ENCODE data around the gene MOV10. TPM values are rescaled to one million over a fixed set of nuclear protein-coding genes. Genes with fewer than 3 reads are reported as not detected.
"Not testable (repeated sequence)": the region's sequence is repeated elsewhere in the genome, so short reads cannot be mapped to it uniquely, and the experiment has no call there.

Gene MOV10
- polyA plus RNA-seq, 1 of the 3 experiments (the other 2 are of a cell fraction), result 87.4 TPM

DNA sequence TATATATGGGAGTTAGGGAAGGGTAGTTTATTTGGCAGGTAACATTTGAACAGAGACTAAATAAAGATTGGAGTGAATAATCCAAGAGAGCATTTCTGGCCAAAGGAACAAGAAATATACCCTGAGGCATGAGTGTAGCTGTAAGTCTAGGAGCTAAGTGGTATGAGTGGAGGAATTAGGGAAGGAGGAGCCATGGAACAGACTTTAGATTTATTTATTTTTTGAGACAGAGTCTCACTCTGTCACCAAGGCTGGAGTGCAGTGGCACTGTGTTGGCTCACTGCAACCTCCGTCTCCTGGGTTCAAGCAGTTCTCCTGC lies 36.4 kb upstream of the MOV10 start:
- peaks cover 93% of the 10 kb centered on the region for H3K79me2 ChIP-seq (ENCODE audit: insufficient read depth)
- no peak for DNase-seq
- H3K27me3 ChIP-seq (ENCODE audit: insufficient read depth), result no peaks in the 10 kb centered on the region
- no peak overlapping the region for H3K9ac ChIP-seq
- ChIA-PET CTCF (interaction anchor here (1.1 kb wide), 1 partner anchor 15 kb away, joined by 3 read pairs; no protein-coding TSS in a partner anchor), POLR2A (interaction anchor here (0.6 to 1.1 kb wide), 2 partner anchors 27 to 37 kb away, joined by 3 read pairs; no protein-coding TSS in a partner anchor)
- H3K9me2 ChIP-seq, result no peaks in the 10 kb centered on the region
- peak overlapping the region in 1 of 2 experiments; percentile 66; a peak in 1 of 4 replicates for H3K27ac ChIP-seq (ENCODE audit: low read depth in 2 of 2, low read length in 1 of 2)
- H3K9me3 ChIP-seq, result no peaks in the 10 kb centered on the region
- peaks cover 43% of the 10 kb centered on the region for H3F3A ChIP-seq (replicated peaks; ENCODE audit: insufficient read depth)
- H3K4me1 ChIP-seq (ENCODE audit: control insufficient read depth in 1 of 2, insufficient read depth in 2 of 2, low read depth in 1 of 2, low read length in 1 of 2), result peaks cover 2 to 14% of the 10 kb centered on the region in 2 experiments; a peak in 3 of 4 replicates
- H3K36me3 ChIP-seq (replicated peaks in 1 of 2; ENCODE audit: control insufficient read depth in 1 of 2, insufficient read depth in 2 of 2, low read length in 1 of 2), result peaks cover 1 to 3% of the 10 kb centered on the region in 2 experiments
- H2AFZ ChIP-seq (ENCODE audit: low read depth), result no peak overlapping the region
- no CpG with 5 or more reads among the region's 1 CpG for WGBS (ENCODE audit: low lambda C conversion rate)
- TF ChIP-seq MEF2A (IDR thresholded peaks at IDR 0.05; ENCODE audit: borderline replicate concordance, low read depth) (no peak), TCF12 (IDR thresholded peaks at IDR 0.05) (no peak), FOXM1 (IDR thresholded peaks at IDR 0.05; ENCODE audit: low read depth) (no peak), SIN3A (IDR thresholded peaks at IDR 0.05; ENCODE audit: borderline replicate concordance, low read depth, low read length) (no peak), EZH2phosphoT487 (IDR thresholded peaks at IDR 0.05; ENCODE audit: borderline replicate concordance, low read depth) (no peak), RFX5 (IDR thresholded peaks at IDR 0.05; ENCODE audit: low read length) (no peak)
- TF ChIP-seq, protein P1, sequence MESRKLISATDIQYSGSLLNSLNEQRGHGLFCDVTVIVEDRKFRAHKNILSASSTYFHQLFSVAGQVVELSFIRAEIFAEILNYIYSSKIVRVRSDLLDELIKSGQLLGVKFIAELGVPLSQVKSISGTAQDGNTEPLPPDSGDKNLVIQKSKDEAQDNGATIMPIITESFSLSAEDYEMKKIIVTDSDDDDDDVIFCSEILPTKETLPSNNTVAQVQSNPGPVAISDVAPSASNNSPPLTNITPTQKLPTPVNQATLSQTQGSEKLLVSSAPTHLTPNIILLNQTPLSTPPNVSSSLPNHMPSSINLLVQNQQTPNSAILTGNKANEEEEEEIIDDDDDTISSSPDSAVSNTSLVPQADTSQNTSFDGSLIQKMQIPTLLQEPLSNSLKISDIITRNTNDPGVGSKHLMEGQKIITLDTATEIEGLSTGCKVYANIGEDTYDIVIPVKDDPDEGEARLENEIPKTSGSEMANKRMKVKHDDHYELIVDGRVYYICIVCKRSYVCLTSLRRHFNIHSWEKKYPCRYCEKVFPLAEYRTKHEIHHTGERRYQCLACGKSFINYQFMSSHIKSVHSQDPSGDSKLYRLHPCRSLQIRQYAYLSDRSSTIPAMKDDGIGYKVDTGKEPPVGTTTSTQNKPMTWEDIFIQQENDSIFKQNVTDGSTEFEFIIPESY (IDR thresholded peaks at IDR 0.05; ENCODE audit: borderline replicate concordance, low read depth), result no peak
- TF ChIP-seq, protein P2, sequence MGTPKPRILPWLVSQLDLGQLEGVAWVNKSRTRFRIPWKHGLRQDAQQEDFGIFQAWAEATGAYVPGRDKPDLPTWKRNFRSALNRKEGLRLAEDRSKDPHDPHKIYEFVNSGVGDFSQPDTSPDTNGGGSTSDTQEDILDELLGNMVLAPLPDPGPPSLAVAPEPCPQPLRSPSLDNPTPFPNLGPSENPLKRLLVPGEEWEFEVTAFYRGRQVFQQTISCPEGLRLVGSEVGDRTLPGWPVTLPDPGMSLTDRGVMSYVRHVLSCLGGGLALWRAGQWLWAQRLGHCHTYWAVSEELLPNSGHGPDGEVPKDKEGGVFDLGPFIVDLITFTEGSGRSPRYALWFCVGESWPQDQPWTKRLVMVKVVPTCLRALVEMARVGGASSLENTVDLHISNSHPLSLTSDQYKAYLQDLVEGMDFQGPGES (IDR thresholded peaks at IDR 0.05; ENCODE audit: low read depth, low read length), result no peak
- TF ChIP-seq, protein P3, sequence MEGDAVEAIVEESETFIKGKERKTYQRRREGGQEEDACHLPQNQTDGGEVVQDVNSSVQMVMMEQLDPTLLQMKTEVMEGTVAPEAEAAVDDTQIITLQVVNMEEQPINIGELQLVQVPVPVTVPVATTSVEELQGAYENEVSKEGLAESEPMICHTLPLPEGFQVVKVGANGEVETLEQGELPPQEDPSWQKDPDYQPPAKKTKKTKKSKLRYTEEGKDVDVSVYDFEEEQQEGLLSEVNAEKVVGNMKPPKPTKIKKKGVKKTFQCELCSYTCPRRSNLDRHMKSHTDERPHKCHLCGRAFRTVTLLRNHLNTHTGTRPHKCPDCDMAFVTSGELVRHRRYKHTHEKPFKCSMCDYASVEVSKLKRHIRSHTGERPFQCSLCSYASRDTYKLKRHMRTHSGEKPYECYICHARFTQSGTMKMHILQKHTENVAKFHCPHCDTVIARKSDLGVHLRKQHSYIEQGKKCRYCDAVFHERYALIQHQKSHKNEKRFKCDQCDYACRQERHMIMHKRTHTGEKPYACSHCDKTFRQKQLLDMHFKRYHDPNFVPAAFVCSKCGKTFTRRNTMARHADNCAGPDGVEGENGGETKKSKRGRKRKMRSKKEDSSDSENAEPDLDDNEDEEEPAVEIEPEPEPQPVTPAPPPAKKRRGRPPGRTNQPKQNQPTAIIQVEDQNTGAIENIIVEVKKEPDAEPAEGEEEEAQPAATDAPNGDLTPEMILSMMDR (IDR thresholded peaks at IDR 0.05), result no peak
- H3K4me3 ChIP-seq (ENCODE audit: low read depth in 2 of 2, low read length in 1 of 2), result no peak overlapping the region
- H3K4me2 ChIP-seq, result no peak overlapping the region
- H4K20me1 ChIP-seq (ENCODE audit: insufficient read depth), result peaks cover 78% of the 10 kb centered on the region

DNA sequence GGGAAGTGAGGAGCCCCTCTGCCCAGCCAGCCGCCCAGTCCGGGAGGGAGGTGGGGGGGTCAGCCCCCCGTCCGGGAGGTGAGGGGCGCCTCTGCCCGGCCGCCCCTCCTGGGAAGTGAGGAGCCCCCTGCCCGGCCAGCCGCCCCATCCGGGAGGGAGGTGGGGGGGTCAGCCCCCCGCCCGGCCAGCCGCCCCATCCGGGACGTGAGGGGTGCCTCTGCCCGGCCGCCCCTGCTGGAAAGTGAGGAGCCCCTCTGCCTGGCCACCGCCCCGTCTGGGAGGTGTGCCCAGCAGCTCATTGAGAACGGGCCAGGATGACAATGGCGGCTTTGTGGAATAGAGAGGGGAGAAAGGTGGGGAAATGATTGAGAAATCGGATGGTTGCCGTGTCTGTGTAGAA lies 34.0 kb upstream of the MOV10 start:
- H3K9me3 ChIP-seq; H3K9me2 ChIP-seq; H3K9ac ChIP-seq; CTCF ChIA-PET; H3K27me3 ChIP-seq (ENCODE audit: insufficient read depth); H3K4me3 ChIP-seq (ENCODE audit: low read depth in 2 of 2, low read length in 1 of 2); H3K4me2 ChIP-seq; POLR2A ChIA-PET; DNase-seq; H2AFZ ChIP-seq (ENCODE audit: low read depth): not testable (repeated sequence)
- H3K4me1 ChIP-seq (ENCODE audit: control insufficient read depth in 1 of 2, insufficient read depth in 2 of 2, low read depth in 1 of 2, low read length in 1 of 2), result peaks cover 2 to 14% of the 10 kb centered on the region in 2 experiments; a peak in 3 of 4 replicates
- peaks cover 6 to 19% of the 10 kb centered on the region in 2 experiments for H3K36me3 ChIP-seq (replicated peaks in 1 of 2; ENCODE audit: control insufficient read depth in 1 of 2, insufficient read depth in 2 of 2, low read length in 1 of 2)
- H4K20me1 ChIP-seq (ENCODE audit: insufficient read depth), result peaks cover 76% of the 10 kb centered on the region
- peak overlapping the region in 1 of 2 experiments; percentile 51; a peak in 1 of 4 replicates for H3K27ac ChIP-seq (ENCODE audit: low read depth in 2 of 2, low read length in 1 of 2)
- H3K79me2 ChIP-seq (ENCODE audit: insufficient read depth), result peaks cover 93% of the 10 kb centered on the region
- 65% methylated on average over 6 of the region's 23 CpGs for WGBS (ENCODE audit: low lambda C conversion rate)
- peaks cover 37% of the 10 kb centered on the region for H3F3A ChIP-seq (replicated peaks; ENCODE audit: insufficient read depth)
